Hepatocyte (in vitro differentiated cells): ENCODE measurements around the gene LY6G5B. TPM values are rescaled to one million over a fixed set of nuclear protein-coding genes. Genes with fewer than 3 reads are reported as not detected.

ENCODE experiments used
- DNase-seq: peaks from one replicate; pipeline ENCODE4 v3.0.0-alpha.2; 2016; ENCODE audit warnings: low spot score
- H2AFZ ChIP-seq: fragments of 200-600 bp; sonication (generic); 2 replicates; pipeline ENCODE4 v1.6.0; 2016; ENCODE audit warnings: antibody characterized with exemption, mild to moderate bottlenecking
- H3K27ac ChIP-seq: fragments of 200-600 bp; sonication (generic); 2 replicates; pipeline ENCODE4 v1.5.1; 2016; ENCODE audit warnings: mild to moderate bottlenecking
- H3K27me3 ChIP-seq: fragments of 200-600 bp; sonication (generic); 2 replicates; pipeline ENCODE4 v1.6.1; 2016
- H3K36me3 ChIP-seq: fragments of 200-600 bp; sonication (generic); replicated peaks from 2 replicates; pipeline ENCODE4 v1.5.1; 2016; ENCODE audit warnings: low read depth; ENCODE audit not compliant: insufficient read depth
- H3K4me1 ChIP-seq: fragments of 200-600 bp; sonication (generic); 2 replicates; pipeline ENCODE4 v1.5.1; 2016; ENCODE audit warnings: mild to moderate bottlenecking, moderate library complexity; ENCODE audit not compliant: insufficient read depth
- H3K4me2 ChIP-seq: fragments of 200-600 bp; sonication (generic); 2 replicates; pipeline ENCODE4 v1.6.0; 2016
- H3K4me3 ChIP-seq: fragments of 200-600 bp; sonication (generic); 2 replicates; pipeline ENCODE4 v1.5.1; 2016; ENCODE audit warnings: mild to moderate bottlenecking
- H3K79me2 ChIP-seq: fragments of 200-600 bp; sonication (generic); 2 replicates; pipeline ENCODE4 v1.6.0; 2017; ENCODE audit warnings: mild to moderate bottlenecking
- H3K9me2 ChIP-seq: fragments of 200-600 bp; sonication (generic); replicated peaks from 2 replicates; pipeline ENCODE4 v1.6.0; 2017; ENCODE audit warnings: mild to moderate bottlenecking; ENCODE audit not compliant: insufficient read depth
- H3K9me3 ChIP-seq: fragments of 200-600 bp; sonication (generic); 2 replicates; pipeline ENCODE4 v1.5.1; 2016; ENCODE audit warnings: low read depth, mild to moderate bottlenecking
- H4K20me1 ChIP-seq: fragments of 200-600 bp; sonication (generic); 2 replicates; pipeline ENCODE4 v1.6.0; 2016; ENCODE audit warnings: mild to moderate bottlenecking; ENCODE audit not compliant: insufficient read depth, poor library complexity, severe bottlenecking
- CTCF ChIP-seq: fragments of 200-600 bp; sonication (generic); IDR thresholded peaks from 2 replicates; pipeline ENCODE4 v1.5.1; 2016; ENCODE audit warnings: antibody characterized with exemption, mild to moderate bottlenecking; ENCODE audit not compliant: poor library complexity
- EZH2 ChIP-seq: fragments of 200-600 bp; sonication (generic); IDR thresholded peaks from 2 replicates; pipeline ENCODE4 v1.6.1; 2016; ENCODE audit warnings: antibody characterized with exemption, mild to moderate bottlenecking, borderline replicate concordance
- EZH2phosphoT487 ChIP-seq: fragments of 200-600 bp; sonication (generic); IDR thresholded peaks from one replicate; pipeline ENCODE4 v1.6.1; 2018; ENCODE audit warnings: antibody characterized with exemption, mild to moderate bottlenecking, low read depth, moderate library complexity; ENCODE audit not compliant: unreplicated experiment, severe bottlenecking
- WGBS: methylation state at CpG from one replicate; pipeline ENCODE4 v1.1.6; 2016; ENCODE audit warnings: low lambda C conversion rate; ENCODE audit errors: missing lambda C conversion rate; 5-methylcytosine and 5-hydroxymethylcytosine counted together
- polyA plus RNA-seq: library from polyadenylated mRNA; unstranded; fragments of >200 nt; fragmentation: Nextera tagmentation; extraction: Ambion mirVana; gene quantifications from 2 replicates; pipeline ENCODE4 v1.2.1, GENCODE V29; 2016
- total RNA-seq: library from RNA; depleted of rRNA; stranded (reverse); fragments of >200 nt; gene quantifications from 2 replicates; pipeline ENCODE4 v1.2.3, GENCODE V29; 2014

Gene LY6G5B
- total and polyA plus RNA-seq, 2 experiments from 2014 or later: 5.3 to 14.9 TPM

GRCh38 chr6:31666337-31666965 lies 3.3 kb upstream of the LY6G5B start:
- Histone ChIP-seq H3K36me3 (no peaks in the 10 kb centered on the region), H2AFZ (peak overlapping the region; percentile 45), H3K9me3 (no peaks in the 10 kb centered on the region), H3K4me2 (peak overlapping the region; percentile 95), H3K4me3 (peak overlapping the region; percentile 76), H3K9me2 (no peaks in the 10 kb centered on the region), H3K27me3 (no peaks in the 10 kb centered on the region), H3K79me2 (peaks cover 59% of the 10 kb centered on the region), H3K4me1 (peaks cover 13% of the 10 kb centered on the region), H4K20me1 (no peaks in the 10 kb centered on the region), H3K27ac (peak overlapping the region; percentile 89)
- WGBS: 12% methylated on average over 13 of the region's 15 CpGs
- TF ChIP-seq CTCF (no peak), EZH2 (no peak), EZH2phosphoT487 (no peak)
- no peak for DNase-seq

GRCh38 chr6:31676322-31676903 lies 6.6 kb downstream of the LY6G5B start:
- H3K79me2 ChIP-seq: no peaks in the 10 kb centered on the region
- no peaks in the 10 kb centered on the region for H4K20me1 ChIP-seq
- H3K9me2 ChIP-seq: no peaks in the 10 kb centered on the region
- no peaks in the 10 kb centered on the region for H3K36me3 ChIP-seq
- 85% methylated on average over 4 of the region's 4 CpGs for whole genome bisulfite sequencing
- no peak for TF ChIP-seq EZH2phosphoT487
- no peak for TF ChIP-seq CTCF
- TF ChIP-seq EZH2: no peak
- no peak overlapping the region for H3K4me3 ChIP-seq
- H3K9me3 ChIP-seq: no peaks in the 10 kb centered on the region
- DNase-seq: no peak
- peaks cover under 1% of the 10 kb centered on the region for H3K4me1 ChIP-seq
- no peaks in the 10 kb centered on the region for H3K27me3 ChIP-seq
- H3K27ac ChIP-seq: no peak overlapping the region
- no peak overlapping the region for H2AFZ ChIP-seq
- H3K4me2 ChIP-seq: no peak overlapping the region

- H3K9me2 ChIP-seq: no peaks in the 10 kb centered on the region
Measured at GRCh38 chr6:31676904-31677303, 7.1 kb downstream of the LY6G5B start.

More at GRCh38 chr6:31676904-31677303, 7.1 kb downstream of the LY6G5B start:
- Histone ChIP-seq H3K4me2 (no peak overlapping the region), H3K36me3 (no peaks in the 10 kb centered on the region), H2AFZ (no peak overlapping the region), H3K79me2 (no peaks in the 10 kb centered on the region), H3K9me3 (no peaks in the 10 kb centered on the region), H4K20me1 (no peaks in the 10 kb centered on the region), H3K4me3 (no peak overlapping the region), H3K27me3 (no peaks in the 10 kb centered on the region), H3K27ac (no peak overlapping the region), H3K4me1 (peaks cover 5% of the 10 kb centered on the region)
- no peak for DNase-seq
- TF ChIP-seq CTCF (no peak), EZH2phosphoT487 (no peak), EZH2 (no peak)
- 60% methylated on average over 6 of the region's 6 CpGs for WGBS
